Mesendoderm (in vitro differentiated cells): ENCODE data around the gene SMIM9.

ENCODE experiments used
- DNase-seq: peaks from one replicate; pipeline ENCODE4 v3.0.0; 2013
- H2AK5ac ChIP-seq: 2 replicates; pipeline ENCODE4 v1.6.1; 2013; ENCODE audit warnings: low read length, inconsistent platforms
- H2BK120ac ChIP-seq: 2 replicates; pipeline ENCODE4 v1.6.1; 2013; ENCODE audit warnings: low read depth, mild to moderate bottlenecking, low read length, moderate library complexity, mixed read lengths
- H2BK15ac ChIP-seq: replicated peaks from 2 replicates; pipeline ENCODE4 v1.6.1; 2013; ENCODE audit warnings: low read depth, mild to moderate bottlenecking, moderate library complexity
- H2BK5ac ChIP-seq: 2 replicates; pipeline ENCODE4 v1.6.1; 2013; ENCODE audit warnings: low read length, inconsistent platforms
- H3K18ac ChIP-seq: 2 replicates; pipeline ENCODE4 v1.6.1; 2013; ENCODE audit warnings: mild to moderate bottlenecking, low read length, mixed read lengths
- H3K23ac ChIP-seq: one replicate; pipeline ENCODE4 v1.6.1; 2013; ENCODE audit warnings: low read length
- H3K27ac ChIP-seq: 2 replicates; pipeline ENCODE4 v1.5.1; 2013; ENCODE audit warnings: low read depth, mild to moderate bottlenecking, inconsistent platforms, low read length, moderate library complexity
- H3K27me3 ChIP-seq: 2 replicates; pipeline ENCODE4 v1.6.1; 2013; ENCODE audit warnings: low read length, control low read depth, mild to moderate bottlenecking, inconsistent platforms; ENCODE audit not compliant: insufficient read depth, poor library complexity
- H3K36me3 ChIP-seq: 2 replicates; pipeline ENCODE4 v1.6.1; 2013; ENCODE audit warnings: low read length, inconsistent platforms; ENCODE audit not compliant: control insufficient read depth, insufficient read depth
- H3K4ac ChIP-seq: one replicate; pipeline ENCODE4 v1.6.1; 2013; ENCODE audit warnings: low read depth, mild to moderate bottlenecking, low read length, moderate library complexity
- H3K4me1 ChIP-seq: 2 replicates; pipeline ENCODE4 v1.6.1; 2013; ENCODE audit warnings: low read depth, low read length, inconsistent platforms; ENCODE audit not compliant: control insufficient read depth
- H3K4me2 ChIP-seq: 2 replicates; pipeline ENCODE4 v1.6.1; 2013; ENCODE audit warnings: low read length
- H3K4me3 ChIP-seq: 2 replicates; pipeline ENCODE4 v1.5.1; 2013; ENCODE audit warnings: mild to moderate bottlenecking, low read length
- H3K56ac ChIP-seq: one replicate; pipeline ENCODE4 v1.6.1; 2013; ENCODE audit warnings: low read length
- H3K79me1 ChIP-seq: 2 replicates; pipeline ENCODE4 v1.6.1; 2013; ENCODE audit warnings: low read length, inconsistent platforms
- H3K79me2 ChIP-seq: 2 replicates; pipeline ENCODE4 v1.6.1; 2013; ENCODE audit warnings: mild to moderate bottlenecking, low read length; ENCODE audit not compliant: control insufficient read depth, insufficient read depth
- H3K9ac ChIP-seq: 2 replicates; pipeline ENCODE4 v1.6.1; 2013; ENCODE audit warnings: low read length, inconsistent platforms
- H4K5ac ChIP-seq: one replicate; pipeline ENCODE4 v1.6.1; 2013; ENCODE audit warnings: low read length
- H4K8ac ChIP-seq: one replicate; pipeline ENCODE4 v1.6.1; 2013; ENCODE audit warnings: low read depth, mild to moderate bottlenecking, control low read depth, low read length, moderate library complexity
- WGBS: extraction: QIAGEN DNeasy Blood & Tissue Kit; methylation state at CpG from one replicate; pipeline ENCODE4 v1.1.7; 2013; ENCODE audit warnings: low lambda C conversion rate, missing lambda C conversion rate; ENCODE audit not compliant: insufficient coverage; ENCODE audit errors: extremely low coverage; 5-methylcytosine and 5-hydroxymethylcytosine counted together

Gene SMIM9

DNA sequence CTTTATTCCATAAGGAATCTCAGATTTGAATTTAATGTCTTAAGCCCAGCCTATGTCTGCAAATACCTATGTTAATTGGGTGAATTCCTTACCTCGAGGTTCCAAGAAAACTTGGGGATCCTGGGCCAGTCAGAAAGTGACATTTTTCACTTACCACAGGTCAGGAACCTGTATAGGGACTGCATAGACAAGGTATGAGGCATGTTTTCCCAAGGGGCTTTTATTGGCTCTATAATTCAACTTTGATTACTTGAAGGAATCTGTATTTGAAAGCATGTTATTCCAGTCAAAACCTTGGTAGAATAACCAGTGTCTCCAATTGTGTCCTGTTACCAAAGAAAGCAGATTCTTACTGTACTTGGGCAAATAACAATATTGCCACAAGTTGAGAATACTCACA is 20.7 kb downstream of the SMIM9 start:
- no peaks in the 10 kb centered on the region for H3K36me3 ChIP-seq
- H2BK15ac ChIP-seq = no peak overlapping the region
- DNase-seq = peak; percentile 45
- no peak overlapping the region for H3K18ac ChIP-seq
- H3K4me2 ChIP-seq = no peak overlapping the region
- H3K4me1 ChIP-seq = no peaks in the 10 kb centered on the region
- no CpG with 5 or more reads among the region's 1 CpG for WGBS
- no peak overlapping the region for H2BK120ac ChIP-seq
- H2AK5ac ChIP-seq = no peak overlapping the region
- H4K8ac ChIP-seq = no peak overlapping the region
- no peaks in the 10 kb centered on the region for H3K79me2 ChIP-seq
- H3K27me3 ChIP-seq = no peaks in the 10 kb centered on the region
- H3K27ac ChIP-seq = no peak overlapping the region
- H3K56ac ChIP-seq = no peak overlapping the region
- H4K5ac ChIP-seq = no peak overlapping the region
- no peaks in the 10 kb centered on the region for H3K79me1 ChIP-seq
- H3K23ac ChIP-seq = no peak overlapping the region
- no peak overlapping the region for H3K9ac ChIP-seq
- H2BK5ac ChIP-seq = no peak overlapping the region
- no peak overlapping the region for H3K4ac ChIP-seq
- no peak overlapping the region for H3K4me3 ChIP-seq

DNA sequence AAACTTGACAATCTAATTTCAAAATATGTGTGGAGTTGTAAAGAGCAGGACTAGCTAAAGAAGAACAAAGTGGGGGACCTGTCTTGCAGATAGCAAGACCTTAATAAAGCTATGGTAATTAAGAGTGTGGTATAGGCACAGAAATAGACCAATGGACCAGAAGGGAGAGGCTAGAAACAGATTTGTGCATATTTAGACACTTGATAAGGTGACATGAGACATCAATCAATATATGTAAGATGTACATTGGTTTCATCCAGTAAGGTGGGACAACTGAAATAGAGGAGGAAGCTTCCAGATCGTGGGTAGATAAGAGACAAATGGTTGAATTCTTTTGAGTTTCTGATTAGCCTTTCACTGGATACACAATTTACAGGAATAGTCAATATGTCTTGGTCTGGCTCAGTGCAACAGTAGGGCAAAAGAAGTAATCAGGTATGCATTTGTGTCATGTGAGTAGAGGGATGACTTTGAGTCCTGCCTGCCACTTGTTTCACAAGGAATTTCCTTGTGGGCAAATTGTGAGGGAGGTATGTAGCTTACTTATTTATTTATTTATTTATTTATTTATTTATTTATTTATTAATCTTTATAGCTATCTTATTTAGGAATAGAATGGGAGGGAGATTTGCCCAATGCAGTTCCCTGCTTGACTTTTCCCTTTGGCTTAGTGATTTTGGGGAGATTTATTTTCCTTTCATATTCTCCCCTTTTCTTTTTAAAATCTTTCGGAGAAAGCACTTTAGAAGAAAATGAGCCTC is 21.9 kb downstream of the SMIM9 start:
- H3K4me2 ChIP-seq = no peak overlapping the region
- no peaks in the 10 kb centered on the region for H3K36me3 ChIP-seq
- H3K4ac ChIP-seq = no peak overlapping the region
- H3K56ac ChIP-seq = no peak overlapping the region
- no peak overlapping the region for H4K8ac ChIP-seq
- H3K27ac ChIP-seq = no peak overlapping the region
- H3K79me2 ChIP-seq = no peaks in the 10 kb centered on the region
- H2BK15ac ChIP-seq = no peak overlapping the region
- H3K4me3 ChIP-seq = no peak overlapping the region
- no peaks in the 10 kb centered on the region for H3K27me3 ChIP-seq
- no peak overlapping the region for H4K5ac ChIP-seq
- no peak for DNase-seq
- no peaks in the 10 kb centered on the region for H3K4me1 ChIP-seq
- H3K18ac ChIP-seq = no peak overlapping the region
- no peaks in the 10 kb centered on the region for H3K79me1 ChIP-seq
- H2AK5ac ChIP-seq = no peak overlapping the region
- no peak overlapping the region for H2BK120ac ChIP-seq
- H3K9ac ChIP-seq = no peak overlapping the region
- no CpG with 5 or more reads among the region's 2 CpGs for WGBS
- no peak overlapping the region for H2BK5ac ChIP-seq
- no peak overlapping the region for H3K23ac ChIP-seq

- no peaks in the 10 kb centered on the region for H3K79me1 ChIP-seq
- no peak overlapping the region for H3K18ac ChIP-seq
- no peak overlapping the region for H2BK15ac ChIP-seq
- H3K79me2 ChIP-seq = no peaks in the 10 kb centered on the region
- no peak overlapping the region for H3K23ac ChIP-seq
- H3K4me3 ChIP-seq = no peak overlapping the region
- no peak overlapping the region for H4K8ac ChIP-seq
- H3K27me3 ChIP-seq = no peaks in the 10 kb centered on the region
- no peak overlapping the region for H4K5ac ChIP-seq
- no peak overlapping the region for H3K4ac ChIP-seq
- no peak overlapping the region for H2AK5ac ChIP-seq
- H3K36me3 ChIP-seq = no peaks in the 10 kb centered on the region
- no peak overlapping the region for H3K27ac ChIP-seq
- no peak overlapping the region for H3K56ac ChIP-seq
- no peak overlapping the region for H3K4me2 ChIP-seq
- H3K4me1 ChIP-seq = peaks cover 4% of the 10 kb centered on the region
- no peak overlapping the region for H3K9ac ChIP-seq
- DNase-seq = no peak
- H2BK120ac ChIP-seq = no peak overlapping the region
- no peak overlapping the region for H2BK5ac ChIP-seq
- no CpG with 5 or more reads among the region's 1 CpG for WGBS
These were observed 24.4 kb downstream of the SMIM9 start for GRCh38 chrX:154809939-154810665.

DNA sequence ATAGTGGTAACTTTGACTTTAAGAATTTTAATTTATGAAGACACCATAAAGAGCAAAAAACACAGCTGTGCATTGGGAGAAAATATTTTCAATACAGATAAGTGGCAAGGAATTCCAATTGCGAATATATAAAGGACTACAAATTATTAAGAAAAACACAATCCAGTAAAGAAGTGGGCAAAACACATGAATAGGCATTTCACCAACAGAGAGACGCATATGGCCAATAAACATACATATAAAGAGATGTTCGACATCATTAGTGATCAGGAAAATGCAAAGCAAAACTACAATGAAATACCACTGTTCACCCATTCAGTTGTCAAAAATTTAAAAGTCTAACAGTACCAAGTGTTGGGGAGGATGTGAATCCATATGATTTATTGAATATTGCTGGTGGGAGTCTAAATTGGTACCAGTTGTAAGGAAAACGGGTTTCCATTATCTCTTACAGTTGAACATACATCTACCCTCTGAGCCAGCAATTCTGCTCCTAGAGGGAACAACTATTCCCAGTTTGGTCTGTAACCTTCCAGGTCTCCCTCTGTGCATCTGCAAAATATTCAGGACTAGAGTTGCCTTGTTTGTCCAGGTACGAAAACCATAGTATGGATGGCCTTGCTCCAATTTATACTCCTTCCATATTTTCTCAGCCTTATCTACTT is 27.5 kb downstream of the SMIM9 start:
- H3K4me3 ChIP-seq = no peak overlapping the region
- no peak overlapping the region for H3K4ac ChIP-seq
- no peak overlapping the region for H4K5ac ChIP-seq
- H3K56ac ChIP-seq = no peak overlapping the region
- no peak overlapping the region for H3K27ac ChIP-seq
- H3K27me3 ChIP-seq = no peaks in the 10 kb centered on the region
- H4K8ac ChIP-seq = no peak overlapping the region
- no peak overlapping the region for H2BK120ac ChIP-seq
- H3K4me1 ChIP-seq = peaks cover 4% of the 10 kb centered on the region
- no peak overlapping the region for H2BK15ac ChIP-seq
- no peak overlapping the region for H3K9ac ChIP-seq
- no peaks in the 10 kb centered on the region for H3K79me2 ChIP-seq
- no peaks in the 10 kb centered on the region for H3K36me3 ChIP-seq
- H2AK5ac ChIP-seq = no peak overlapping the region
- no peak overlapping the region for H3K4me2 ChIP-seq
- no peak overlapping the region for H3K23ac ChIP-seq
- no peak for DNase-seq
- no peak overlapping the region for H3K18ac ChIP-seq
- whole genome bisulfite sequencing = no CpG with 5 or more reads among the region's 5 CpGs
- no peak overlapping the region for H2BK5ac ChIP-seq
- no peaks in the 10 kb centered on the region for H3K79me1 ChIP-seq

DNA sequence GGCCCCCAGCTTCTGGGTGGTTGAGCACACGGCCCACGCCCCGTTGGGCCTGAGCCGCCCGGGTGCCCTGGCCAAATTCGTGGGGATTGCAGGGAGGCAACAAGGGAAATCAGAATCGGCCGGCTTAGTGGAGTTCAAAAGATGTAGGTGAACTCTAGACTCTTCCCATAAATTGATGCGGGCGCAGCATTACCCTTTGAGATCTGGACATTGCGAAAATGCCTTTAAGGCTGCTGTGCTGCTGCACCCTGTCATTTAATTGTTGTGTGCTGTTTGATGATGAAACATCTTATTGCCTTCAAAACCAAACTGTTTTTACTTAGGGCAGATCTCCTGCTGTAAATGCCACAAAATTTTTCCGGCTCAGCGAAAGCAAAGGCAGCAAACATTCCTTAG is 28.8 kb downstream of the SMIM9 start:
- peak overlapping the region; percentile 40 for H3K4me2 ChIP-seq
- no peak overlapping the region for H3K18ac ChIP-seq
- no peaks in the 10 kb centered on the region for H3K79me2 ChIP-seq
- no peak overlapping the region for H3K27ac ChIP-seq
- H2AK5ac ChIP-seq = no peak overlapping the region
- no peaks in the 10 kb centered on the region for H3K36me3 ChIP-seq
- H2BK15ac ChIP-seq = no peak overlapping the region
- H3K4me1 ChIP-seq = peaks cover 4% of the 10 kb centered on the region
- H3K4me3 ChIP-seq = no peak overlapping the region
- H2BK5ac ChIP-seq = no peak overlapping the region
- H3K56ac ChIP-seq = peak overlapping the region; percentile 77
- H4K5ac ChIP-seq = no peak overlapping the region
- H2BK120ac ChIP-seq = no peak overlapping the region
- no CpG with 5 or more reads among the region's 13 CpGs for WGBS
- no peaks in the 10 kb centered on the region for H3K27me3 ChIP-seq
- H3K9ac ChIP-seq = peak overlapping the region; percentile 44
- H3K23ac ChIP-seq = no peak overlapping the region
- H3K79me1 ChIP-seq = no peaks in the 10 kb centered on the region
- DNase-seq = peak; percentile 31
- no peak overlapping the region for H4K8ac ChIP-seq
- H3K4ac ChIP-seq = no peak overlapping the region
